CD4-positive, alpha-beta T cell treated with Interleukin-17A for 1 hour (primary cell): ENCODE measurements around the gene GHITM.
"Not testable (repeated sequence)": the region's sequence is repeated elsewhere in the genome, so short reads cannot be mapped to it uniquely, and the experiment has no call there.

Experiments
- DNase-seq: peaks from one replicate; pipeline ENCODE4 v3.0.0-alpha.2; 2020

GHITM gene

GRCh38 chr10:84139126-84140035 lies at the start of gene GHITM:
Gene GHITM, plus strand, starts transcription at chr10:84139509. Its CDS starts 1,992 bp downstream, at chr10:84141501.
- DNase-seq: peak; percentile 100

- no peak for DNase-seq
Observed at GRCh38 chr10:84095811-84096497, 43.4 kb upstream of the GHITM start.

- no peak for DNase-seq
Observed at GRCh38 chr10:84097787-84098353, 41.4 kb upstream of the GHITM start.

- no peak for DNase-seq
Observed at GRCh38 chr10:84098667-84099066, 40.6 kb upstream of the GHITM start.

- no peak for DNase-seq
Observed at GRCh38 chr10:84101042-84101441, 38.3 kb upstream of the GHITM start.

GRCh38 chr10:84108797-84109196 lies 30.5 kb upstream of the GHITM start:
- DNase-seq: no peak

GRCh38 chr10:84109772-84110171 lies 29.5 kb upstream of the GHITM start:
- not testable (repeated sequence) for DNase-seq

- not testable (repeated sequence) for DNase-seq
Observed at GRCh38 chr10:84113468-84113867, 25.8 kb upstream of the GHITM start.

- DNase-seq: no peak
Observed at GRCh38 chr10:84114088-84114667, 25.1 kb upstream of the GHITM start.

GRCh38 chr10:84117204-84117603 lies 22.1 kb upstream of the GHITM start:
- not testable (repeated sequence) for DNase-seq

- no peak for DNase-seq
Observed at GRCh38 chr10:84117686-84118394, 21.5 kb upstream of the GHITM start.

GRCh38 chr10:84118395-84119006 lies 20.8 kb upstream of the GHITM start:
- no peak for DNase-seq

GRCh38 chr10:84123362-84123761 lies 15.9 kb upstream of the GHITM start:
- no peak for DNase-seq

GRCh38 chr10:84125910-84126784 lies 13.2 kb upstream of the GHITM start:
- DNase-seq: not testable (repeated sequence)

- no peak for DNase-seq
Observed at GRCh38 chr10:84126785-84127167, 12.5 kb upstream of the GHITM start.

- DNase-seq: no peak
Observed at GRCh38 chr10:84135836-84136235, 3.5 kb upstream of the GHITM start.

- no peak for DNase-seq
Observed at GRCh38 chr10:84137811-84138210, 1.5 kb upstream of the GHITM start.

GRCh38 chr10:84138478-84139125 lies 707 bp upstream of the GHITM start:
- DNase-seq: peak; percentile 79

- no peak for DNase-seq
Observed at GRCh38 chr10:84140036-84140379, 699 bp downstream of the GHITM start.

- no peak for DNase-seq
Observed at GRCh38 chr10:84147347-84147746, 8.0 kb downstream of the GHITM start.
